CD4-positive, alpha-beta memory T cell (primary cell): Measurements from ENCODE around the gene PTPRT. TPM values are rescaled to one million over a fixed set of nuclear protein-coding genes. Genes with fewer than 3 reads are reported as not detected.

Experiments
- CTCF ChIA-PET: fragments of 350-600 bp; sonication (Branson Sonifier 250); formaldehyde crosslinking; loops from one replicate; lab custom pipeline; 2021; ENCODE audit warnings: inconsistent platforms; ENCODE audit not compliant: partially characterized antibody; lab: Charles Lee
- POLR2A ChIA-PET: fragments of 350-600 bp; sonication (Branson Sonifier 250); formaldehyde crosslinking; loops from one replicate; lab custom pipeline; 2021; ENCODE audit not compliant: partially characterized antibody; lab: Charles Lee
- DNase-seq, 5 donors: peaks; one replicate each; pipeline versions ENCODE4 v3.0.0 to v3.0.0-alpha.2; 2020 to 2022; ENCODE audit warnings: mixed read lengths in 1 of 5
- H3K27ac ChIP-seq: one replicate; pipeline ENCODE4 v1.7.0; 2013; ENCODE audit warnings: low read depth, low read length
- H3K27me3 ChIP-seq: 2 replicates; pipeline ENCODE4 v1.7.0; 2013; ENCODE audit warnings: mild to moderate bottlenecking, low read length, moderate library complexity; ENCODE audit not compliant: insufficient read depth
- H3K36me3 ChIP-seq: 2 replicates; pipeline ENCODE4 v1.7.0; 2013; ENCODE audit warnings: mild to moderate bottlenecking, low read length, moderate library complexity; ENCODE audit not compliant: insufficient read depth
- H3K4me1 ChIP-seq: 2 replicates; pipeline ENCODE4 v1.7.0; 2013; ENCODE audit warnings: mild to moderate bottlenecking, low read length, moderate library complexity; ENCODE audit not compliant: insufficient read depth
- H3K4me3 ChIP-seq, 2 donors: one replicate each; pipeline ENCODE4 v1.7.0; 2013; ENCODE audit warnings: low read length in 2 of 2, mild to moderate bottlenecking in 1 of 2
- H3K9me3 ChIP-seq, 2 donors: one replicate each; pipeline ENCODE4 v1.7.0; 2013; ENCODE audit warnings: low read length in 2 of 2, control low read depth in 1 of 2; ENCODE audit not compliant: control insufficient read depth in 1 of 2
- H3K27ac Mint-ChIP-seq, 7 donors: one replicate each; pipeline ENCODE4 v1.8.0; 2020 to 2021; ENCODE audit warnings: mixed read lengths in 7 of 7, mild to moderate bottlenecking in 6 of 7, inconsistent platforms in 3 of 7, moderate library complexity in 3 of 7
- H3K27me3 Mint-ChIP-seq, 2 donors: one replicate each; pipeline ENCODE4 v1.8.0; 2020 to 2021; ENCODE audit warnings: mixed read lengths in 2 of 2
- H3K36me3 Mint-ChIP-seq, 2 donors: one replicate each; pipeline ENCODE4 v1.8.0; 2020 to 2021; ENCODE audit warnings: mixed read lengths in 2 of 2, inconsistent platforms in 1 of 2, mild to moderate bottlenecking in 1 of 2
- H3K4me1 Mint-ChIP-seq, 4 donors: one replicate each; pipeline ENCODE4 v1.8.0; 2020 to 2021; ENCODE audit warnings: mixed read lengths in 4 of 4, mild to moderate bottlenecking in 1 of 4
- H3K4me3 Mint-ChIP-seq, 8 donors: one replicate each; pipeline ENCODE4 v1.8.0; 2020 to 2021; ENCODE audit warnings: mixed read lengths in 8 of 8, mild to moderate bottlenecking in 7 of 8, moderate library complexity in 6 of 8, inconsistent platforms in 3 of 8
- H3K9me3 Mint-ChIP-seq, 8 donors: one replicate each; pipeline ENCODE4 v1.8.0; 2020 to 2021; ENCODE audit warnings: mixed read lengths in 8 of 8, mild to moderate bottlenecking in 5 of 8, inconsistent platforms in 3 of 8, moderate library complexity in 1 of 8
- intact Hi-C: fragments of 100-400 bp; cut with micrococcal nuclease; formaldehyde crosslinking; loops from one replicate; pipeline ENCODE4 v1.15.1; 2023
- polyA plus RNA-seq, 2 donors: library from polyadenylated mRNA; unstranded; fragments of 300-500 nt; fragmentation: Illumina TruSeq; gene quantifications; one replicate each; pipeline ENCODE4 v1.2.3, GENCODE V29; 2021
- total RNA-seq, 2 experiments: library from RNA; stranded (reverse); gene quantifications; one replicate each; pipeline ENCODE4 v1.2.3, GENCODE V29; 2021

PTPRT gene
- total and polyA plus RNA-seq, 4 experiments from 2014 or later: not detected

GRCh38 chr20:42959996-42960395, 229.7 kb downstream of the PTPRT start:
- H3K27ac ChIP-seq: no peak overlapping the region
- H3K36me3 ChIP-seq: no peaks in the 10 kb centered on the region
- no peaks in the 10 kb centered on the region for H3K27me3 ChIP-seq
- H3K27me3 Mint-ChIP-seq: peaks cover 0 to 3% of the 10 kb centered on the region in 2 donors
- no peaks in the 10 kb centered on the region for H3K36me3 Mint-ChIP-seq
- no peak overlapping the region for H3K4me3 ChIP-seq
- no peaks in the 10 kb centered on the region for H3K9me3 ChIP-seq
- H3K27ac Mint-ChIP-seq: no peak overlapping the region
- CTCF ChIA-PET: no interaction called here
- no peaks in the 10 kb centered on the region for H3K4me1 ChIP-seq
- intact Hi-C loops: no loop called here
- DNase-seq: no peak
- no peaks in the 10 kb centered on the region for H3K4me1 Mint-ChIP-seq
- POLR2A ChIA-PET: no interaction called here
- H3K9me3 Mint-ChIP-seq: peaks cover 0 to 8% (median 1%) of the 10 kb centered on the region in 8 donors
- no peak overlapping the region for H3K4me3 Mint-ChIP-seq

DNA sequence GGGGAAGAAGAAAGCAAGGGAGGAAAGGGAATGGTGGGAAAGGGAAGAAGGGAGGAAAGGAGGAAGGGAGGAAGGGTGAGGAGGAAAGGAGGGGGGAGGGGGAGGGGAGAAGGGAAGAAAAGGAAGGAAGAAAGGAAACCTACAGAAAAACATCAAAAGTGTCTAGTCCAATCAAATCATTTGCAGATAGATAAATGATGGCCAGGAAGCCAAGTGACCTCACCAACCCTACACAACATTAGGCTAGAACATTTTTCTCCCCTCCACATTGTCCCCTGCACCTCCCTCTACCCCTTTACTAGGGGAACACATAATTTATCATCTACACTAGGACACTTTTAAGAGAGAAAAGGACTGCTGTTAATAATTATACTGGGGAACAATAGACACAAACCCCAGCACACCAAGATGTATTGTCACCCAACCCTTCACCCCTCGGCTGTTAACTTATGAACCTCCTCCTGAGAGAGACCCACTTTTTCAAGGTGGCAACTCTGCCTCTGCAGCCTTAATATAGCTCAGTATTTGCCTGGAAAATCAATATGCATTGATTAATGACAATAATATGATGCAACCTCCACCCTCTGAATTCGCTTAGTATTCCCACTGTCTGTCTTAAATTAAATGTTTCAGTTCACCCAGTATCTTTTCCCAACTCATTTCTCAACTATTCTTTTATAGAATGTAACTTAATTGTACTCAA, 231.2 kb downstream of the PTPRT start:
- no peaks in the 10 kb centered on the region for H3K9me3 ChIP-seq
- no peak for DNase-seq
- H3K36me3 ChIP-seq: no peaks in the 10 kb centered on the region
- H3K4me3 Mint-ChIP-seq: no peak overlapping the region
- peaks cover 0 to 3% of the 10 kb centered on the region in 2 donors for H3K27me3 Mint-ChIP-seq
- no peak overlapping the region for H3K4me3 ChIP-seq
- H3K4me1 Mint-ChIP-seq: no peaks in the 10 kb centered on the region
- ChIA-PET POLR2A (no interaction called here), CTCF (no interaction called here)
- H3K4me1 ChIP-seq: no peaks in the 10 kb centered on the region
- no peaks in the 10 kb centered on the region for H3K36me3 Mint-ChIP-seq
- no peaks in the 10 kb centered on the region for H3K27me3 ChIP-seq
- no peak overlapping the region for H3K27ac ChIP-seq
- H3K27ac Mint-ChIP-seq: no peak overlapping the region
- peaks cover 0 to 8% (median 2%) of the 10 kb centered on the region in 8 donors for H3K9me3 Mint-ChIP-seq
- intact Hi-C loops: no loop called here

DNA sequence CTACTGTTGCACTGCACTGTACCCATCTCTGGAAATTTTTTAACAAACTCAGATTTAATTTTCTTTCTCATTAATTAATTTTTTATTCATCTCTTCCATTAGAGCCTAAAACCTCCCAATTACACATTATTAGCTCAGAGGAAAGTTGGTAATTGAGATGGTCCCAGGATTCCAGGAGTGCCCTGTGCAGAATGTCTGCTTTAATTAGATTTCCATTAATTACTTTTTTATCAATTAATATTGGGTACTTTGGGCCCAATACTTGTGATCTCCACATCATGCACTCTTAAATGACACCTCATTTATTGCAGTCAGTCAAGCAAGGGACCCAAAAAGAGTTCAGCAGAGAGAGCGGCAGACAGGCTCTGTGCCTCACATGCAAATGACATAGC, 232.0 kb downstream of the PTPRT start:
- intact Hi-C loops: no loop called here
- Histone ChIP-seq H3K27ac (no peak overlapping the region), H3K9me3 (no peaks in the 10 kb centered on the region), H3K4me1 (no peaks in the 10 kb centered on the region), H3K4me3 (no peak overlapping the region), H3K27me3 (no peaks in the 10 kb centered on the region), H3K36me3 (no peaks in the 10 kb centered on the region)
- Mint-ChIP-seq H3K36me3 (no peaks in the 10 kb centered on the region), H3K4me3 (no peak overlapping the region), H3K27ac (no peak overlapping the region), H3K27me3 (peaks cover 0 to 3% of the 10 kb centered on the region in 2 donors), H3K4me1 (no peaks in the 10 kb centered on the region), H3K9me3 (peaks cover 0 to 8% (median 2%) of the 10 kb centered on the region in 8 donors)
- DNase-seq: no peak
- POLR2A ChIA-PET: no interaction called here
- CTCF ChIA-PET: no interaction called here

DNA sequence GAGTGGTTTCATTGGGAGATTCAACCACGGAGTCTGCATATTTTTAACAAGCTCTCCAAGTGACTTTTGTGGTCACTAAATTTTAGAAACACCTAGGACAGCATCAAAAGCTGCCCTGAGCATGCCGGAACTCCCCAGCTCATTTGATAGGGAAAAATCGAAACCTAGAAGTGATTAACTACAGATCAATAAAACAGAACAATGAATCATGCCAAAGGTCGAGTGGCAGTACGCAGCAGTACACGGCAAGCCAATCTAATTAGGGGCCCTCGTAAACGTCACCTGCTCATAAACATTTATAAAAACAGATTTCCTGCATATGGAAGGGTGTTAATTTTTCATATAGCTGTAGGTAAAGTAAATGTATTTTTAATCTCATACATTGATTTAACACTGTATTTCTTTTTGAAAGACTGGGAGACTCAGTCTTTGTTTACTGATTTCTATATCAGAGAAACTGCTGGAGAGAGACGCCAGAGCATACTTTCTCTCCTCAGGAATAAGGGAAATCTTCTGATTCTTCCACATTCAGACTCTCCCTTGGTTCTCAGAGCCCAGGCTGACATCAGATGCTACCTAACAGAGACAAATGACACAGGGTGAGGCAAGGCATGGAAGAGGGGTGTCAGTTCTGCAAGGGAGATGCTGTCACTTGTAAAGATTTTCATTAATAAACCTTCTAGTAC, 232.5 kb downstream of the PTPRT start:
- ChIA-PET POLR2A (no interaction called here), CTCF (no interaction called here)

GRCh38 chr20:42955713-42956112, 234.0 kb downstream of the PTPRT start:
- CTCF ChIA-PET: no interaction called here
- Histone ChIP-seq H3K27ac (no peak overlapping the region), H3K4me1 (no peaks in the 10 kb centered on the region), H3K9me3 (no peaks in the 10 kb centered on the region), H3K36me3 (no peaks in the 10 kb centered on the region), H3K27me3 (no peaks in the 10 kb centered on the region), H3K4me3 (no peak overlapping the region)
- Mint-ChIP-seq H3K27me3 (peaks cover 0 to 3% of the 10 kb centered on the region in 2 donors), H3K4me1 (no peaks in the 10 kb centered on the region), H3K36me3 (no peaks in the 10 kb centered on the region), H3K4me3 (no peak overlapping the region), H3K27ac (no peak overlapping the region), H3K9me3 (peaks cover 0 to 10% (median 3%) of the 10 kb centered on the region in 8 donors)
- intact Hi-C loops: no loop called here
- POLR2A ChIA-PET: no interaction called here
- DNase-seq: no peak

More for the DNA sequence above, 232.5 kb downstream of the PTPRT start:
- no peaks in the 10 kb centered on the region for H3K36me3 Mint-ChIP-seq
- H3K4me3 Mint-ChIP-seq: no peak overlapping the region
- Histone ChIP-seq H3K27ac (no peak overlapping the region), H3K27me3 (no peaks in the 10 kb centered on the region), H3K36me3 (no peaks in the 10 kb centered on the region), H3K4me3 (no peak overlapping the region), H3K9me3 (no peaks in the 10 kb centered on the region), H3K4me1 (no peaks in the 10 kb centered on the region)
- peaks cover 0 to 3% of the 10 kb centered on the region in 2 donors for H3K27me3 Mint-ChIP-seq
- H3K9me3 Mint-ChIP-seq: peaks cover 0 to 8% (median 2%) of the 10 kb centered on the region in 8 donors
- no peak overlapping the region for H3K27ac Mint-ChIP-seq
- H3K4me1 Mint-ChIP-seq: no peaks in the 10 kb centered on the region
- DNase-seq: no peak
- intact Hi-C loops: no loop called here

DNA sequence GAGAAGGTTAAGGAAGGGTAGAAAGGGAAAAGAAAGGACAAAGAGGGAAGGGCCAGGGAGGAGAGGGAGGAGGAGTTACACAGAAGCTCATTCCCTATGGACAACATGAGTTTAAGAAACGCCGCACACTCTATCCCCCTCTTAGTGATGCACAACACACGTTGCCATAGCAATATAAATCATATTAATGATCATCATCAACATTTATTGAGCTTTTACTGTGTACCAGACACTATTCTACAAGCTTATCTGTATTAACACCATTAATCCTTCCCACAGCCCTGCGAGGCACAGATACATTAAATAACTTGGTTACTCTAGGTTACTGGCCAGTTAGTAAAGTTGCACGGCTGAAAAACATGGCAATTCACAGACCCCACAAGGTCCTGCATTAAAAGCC, 234.8 kb downstream of the PTPRT start:
- H3K36me3 ChIP-seq: no peaks in the 10 kb centered on the region
- no peak overlapping the region for H3K27ac ChIP-seq
- ChIA-PET POLR2A (no interaction called here), CTCF (no interaction called here)
- Mint-ChIP-seq H3K27me3 (peaks cover 0 to 3% of the 10 kb centered on the region in 2 donors), H3K27ac (no peak overlapping the region), H3K9me3 (peaks cover 0 to 12% (median 1%) of the 10 kb centered on the region in 8 donors), H3K4me1 (no peaks in the 10 kb centered on the region), H3K4me3 (no peak overlapping the region), H3K36me3 (no peaks in the 10 kb centered on the region)
- H3K4me3 ChIP-seq: no peak overlapping the region
- H3K27me3 ChIP-seq: no peaks in the 10 kb centered on the region
- H3K4me1 ChIP-seq: no peaks in the 10 kb centered on the region
- DNase-seq: no peak
- H3K9me3 ChIP-seq: no peaks in the 10 kb centered on the region
- intact Hi-C loops: no loop called here

- H3K36me3 Mint-ChIP-seq: no peaks in the 10 kb centered on the region
- DNase-seq: no peak
- peaks cover 2 to 25% (median 10%) of the 10 kb centered on the region in 8 donors for H3K9me3 Mint-ChIP-seq
- no peak overlapping the region for H3K4me3 Mint-ChIP-seq
- H3K4me1 Mint-ChIP-seq: no peaks in the 10 kb centered on the region
- intact Hi-C loops: no loop called here
- H3K27ac Mint-ChIP-seq: no peak overlapping the region
- H3K27ac ChIP-seq: no peak overlapping the region
- H3K9me3 ChIP-seq: no peaks in the 10 kb centered on the region
- no peaks in the 10 kb centered on the region for H3K4me1 ChIP-seq
- no peaks in the 10 kb centered on the region for H3K27me3 Mint-ChIP-seq
- no peak overlapping the region for H3K4me3 ChIP-seq
- ChIA-PET POLR2A (no interaction called here), CTCF (no interaction called here)
- no peaks in the 10 kb centered on the region for H3K27me3 ChIP-seq
- no peaks in the 10 kb centered on the region for H3K36me3 ChIP-seq
Observed at GRCh38 chr20:42949950-42950349, 239.8 kb downstream of the PTPRT start.
